Kidney (tissue), 22 donors: Measurements from ENCODE around the gene NPAP1. TPM values are rescaled to one million over a fixed set of nuclear protein-coding genes. Genes with fewer than 3 reads are reported as not detected.
"Not testable (repeated sequence)": the region's sequence is repeated elsewhere in the genome, so short reads cannot be mapped to it uniquely, and the experiment has no call there.

ENCODE experiments used
- DNase-seq, 5 donors: peaks; one replicate each; pipeline ENCODE4 v3.0.0-alpha.2; 2013 to 2020
- FAIRE-seq: peaks from 2 replicates; lab custom pipeline; 2012; peaks lifted over from hg19 to GRCh38; lab: Jason Lieb, UNC
- H3K27ac ChIP-seq, 2 donors: one replicate each; pipeline ENCODE4 v1.7.0; 2013; ENCODE audit warnings: low read depth in 2 of 2, low read length in 2 of 2, inconsistent platforms in 1 of 2
- H3K27me3 ChIP-seq: one replicate; pipeline ENCODE4 v1.7.1; 2013; ENCODE audit warnings: low read length, inconsistent platforms; ENCODE audit not compliant: control insufficient read depth, insufficient read depth
- H3K36me3 ChIP-seq, 3 donors: one replicate each; pipeline versions ENCODE4 v1.7.0 to v1.7.1; 2013; ENCODE audit warnings: low read length in 3 of 3, control low read depth in 1 of 3, inconsistent platforms in 1 of 3; ENCODE audit not compliant: insufficient read depth in 3 of 3, control insufficient read depth in 2 of 3
- H3K4me1 ChIP-seq, 3 donors: one replicate each; pipeline versions ENCODE4 v1.7.0 to v1.7.1; 2013; ENCODE audit warnings: low read length in 3 of 3, inconsistent platforms in 1 of 3, low read depth in 1 of 3; ENCODE audit not compliant: control insufficient read depth in 2 of 3, insufficient read depth in 2 of 3
- H3K4me3 ChIP-seq, 3 donors: one replicate each; pipeline versions ENCODE4 v1.7.0 to v1.8.1; 2013; ENCODE audit warnings: low read length in 3 of 3, control low read depth in 1 of 3, inconsistent platforms in 1 of 3
- H3K9ac ChIP-seq, 3 donors: one replicate each; pipeline versions ENCODE4 v1.7.0 to v1.7.1; 2013; ENCODE audit warnings: low read length in 3 of 3, control low read depth in 1 of 3, inconsistent platforms in 1 of 3
- H3K9me3 ChIP-seq, 3 donors: one replicate each; pipeline versions ENCODE4 v1.7.0 to v1.7.1; 2013; ENCODE audit warnings: low read length in 3 of 3, control low read depth in 1 of 3, inconsistent platforms in 1 of 3; ENCODE audit not compliant: control insufficient read depth in 2 of 3, insufficient read depth in 1 of 3
- CTCF ChIP-seq: IDR thresholded peaks from 3 replicates; pipeline ENCODE4 v1.5.1; 2012; ENCODE audit warnings: mild to moderate bottlenecking, moderate library complexity, borderline replicate concordance; ENCODE audit not compliant: insufficient read depth; ENCODE audit errors: extremely low read depth
- intact Hi-C: fragments of 100-400 bp; cut with DNase I; formaldehyde crosslinking; loops from one replicate; pipeline ENCODE4 v1.11.1; 2022
- long read RNA-seq, 10 donors: library from polyadenylated mRNA in 1 of 10; unstranded in 1 of 10; transcript quantifications; one replicate each; pipeline ENCODE4 v2.0.0 and lab custom pipeline, GENCODE V29; 2021 to 2026
- polyA plus RNA-seq: library from polyadenylated mRNA; stranded (reverse); fragments of 350-450 nt; fragmentation: Illumina TruSeq; extraction: RNeasy Lipid Tissue Mini Kit (QIAGEN cat#74804); gene quantifications from one replicate; pipeline ENCODE4 v1.2.3, GENCODE V29; 2014; ENCODE audit warnings: low read depth, low replicate concordance; ENCODE audit not compliant: insufficient read depth
- total RNA-seq: library from RNA; stranded (reverse); fragmentation: NEBNext Ultra II Directional; extraction: Animal tissue kit (Norgen Biotek cat#: 25700); gene quantifications from one replicate; pipeline ENCODE4 v1.2.1, GENCODE V29; 2021
- donor health status: control.
- donor health status: control.
- donor health status: control.
- donor health status: control.
- donor health status: control.
- donor health status: DM: yes; HTN: yes; CAD: no.
- donor health status: Normal renal cell carcinoma (clear cell type).

Gene NPAP1
- 0.19 TPM for total RNA-seq
- 0.04 TPM for polyA plus RNA-seq
- long read RNA-seq, donor 1: 0 reads
- long read RNA-seq, donor 2, full-length matches to known transcripts: 3 of 3 reads
- long read RNA-seq, donor 2, partial matches to known transcripts: 0 of 3 reads
- long read RNA-seq, donor 2, other reads (novel, unspliced or antisense): 0 of 3 reads
- long read RNA-seq, donor 3, full-length matches to known transcripts: 2 of 2 reads
- long read RNA-seq, donor 3, partial matches to known transcripts: 0 of 2 reads
- long read RNA-seq, donor 3, other reads (novel, unspliced or antisense): 0 of 2 reads
- long read RNA-seq, donor 4, full-length matches to known transcripts: 1 of 1 reads
- long read RNA-seq, donor 4, partial matches to known transcripts: 0 of 1 reads
- long read RNA-seq, donor 4, other reads (novel, unspliced or antisense): 0 of 1 reads
- long read RNA-seq, donor 5: 0 reads
- long read RNA-seq, donor 6, full-length matches to known transcripts: 1 of 1 reads
- long read RNA-seq, donor 6, partial matches to known transcripts: 0 of 1 reads
- long read RNA-seq, donor 6, other reads (novel, unspliced or antisense): 0 of 1 reads
- long read RNA-seq, donor 7, full-length matches to known transcripts: 1 of 1 reads
- long read RNA-seq, donor 7, partial matches to known transcripts: 0 of 1 reads
- long read RNA-seq, donor 7, other reads (novel, unspliced or antisense): 0 of 1 reads
- long read RNA-seq, donor 8: 0 reads
- long read RNA-seq, donor 9: 0 reads
- long read RNA-seq, donor 10, full-length matches to known transcripts: 3 of 3 reads
- long read RNA-seq, donor 10, partial matches to known transcripts: 0 of 3 reads
- long read RNA-seq, donor 10, other reads (novel, unspliced or antisense): 0 of 3 reads

- intact Hi-C loops: no loop called here
- no peak for FAIRE-seq
- H3K27ac ChIP-seq: no peak within 1 kb of the TSS
Measured at GRCh38 chr15:24675332-24676144, at the start of gene NPAP1. Gene NPAP1 (plus strand): TSS chr15:24675775. CDS start chr15:24675868, 93 bp downstream.

GRCh38 chr15:24627443-24627842 is 48.1 kb upstream of the NPAP1 start:
- no peak for TF ChIP-seq CTCF
- Histone ChIP-seq H3K9me3 (peaks cover 0 to 16% (median 4%) of the 10 kb centered on the region in 3 donors), H3K4me3 (no peak overlapping the region), H3K27me3 (no peaks in the 10 kb centered on the region), H3K36me3 (no peaks in the 10 kb centered on the region), H3K4me1 (no peaks in the 10 kb centered on the region), H3K27ac (no peak overlapping the region), H3K9ac (no peak overlapping the region)
- no peak for DNase-seq
- intact Hi-C loops: no loop called here
- no peak for FAIRE-seq

More at GRCh38 chr15:24675332-24676144, at the start of gene NPAP1:
- H3K9ac ChIP-seq: no peak within 1 kb of the TSS
- no peak for TF ChIP-seq CTCF
- no peaks in the 10 kb centered on the region for H3K4me1 ChIP-seq
- DNase-seq: no peak
- no peaks in the 10 kb centered on the region for H3K36me3 ChIP-seq
- H3K4me3 ChIP-seq: no peak within 1 kb of the TSS
- no peaks in the 10 kb centered on the region for H3K9me3 ChIP-seq
- H3K27me3 ChIP-seq: no peaks in the 10 kb centered on the region

GRCh38 chr15:24633082-24633481 is 42.5 kb upstream of the NPAP1 start:
- no peak overlapping the region for H3K4me3 ChIP-seq
- DNase-seq: no peak
- intact Hi-C loops: no loop called here
- no peak for FAIRE-seq
- no peak for TF ChIP-seq CTCF
- no peaks in the 10 kb centered on the region for H3K4me1 ChIP-seq
- peaks cover 0 to 20% (median 4%) of the 10 kb centered on the region in 3 donors for H3K9me3 ChIP-seq
- no peak overlapping the region for H3K9ac ChIP-seq
- H3K27ac ChIP-seq: no peak overlapping the region
- H3K27me3 ChIP-seq: no peaks in the 10 kb centered on the region
- no peaks in the 10 kb centered on the region for H3K36me3 ChIP-seq

- H3K4me3 ChIP-seq, H3K9ac ChIP-seq, H3K27ac ChIP-seq, H3K36me3 ChIP-seq, H3K9me3 ChIP-seq, H3K27me3 ChIP-seq, intact Hi-C loops, FAIRE-seq, H3K4me1 ChIP-seq: not testable (repeated sequence)
- DNase-seq: peak in 1 of 5 donors; percentile 51
Measured at GRCh38 chr15:24639412-24639811, 36.2 kb upstream of the NPAP1 start.
